ENCODE data around the gene EID3. TPM values are rescaled to one million over a fixed set of nuclear protein-coding genes. Genes with fewer than 3 reads are reported as not detected.

The EID3 gene
- total RNA-seq: 1 to 10 TPM; 5.5 to 5.8 TPM

GRCh38 chr12:104303538-104304151 lies at the start of gene EID3:
Gene EID3, plus strand, starts transcription at chr12:104303739. Its CDS starts 196 bp downstream, at chr12:104303935.

Other genes with a start within 250 kb of the EID3 start
- gene HCFC2, start 239.2 kb upstream of the EID3 start, total RNA-seq: 10 to 100 TPM; 14.1 to 15.3 TPM
- gene NFYB, start 165.5 kb upstream of the EID3 start, total RNA-seq: 10 to 100 TPM; 22.7 to 22.9 TPM
- 10 to 100 TPM; 67.4 to 81.0 TPM for gene TXNRD1, start 88.0 kb upstream of the EID3 start, total RNA-seq
- gene CHST11, start 153.2 kb downstream of the EID3 start, total RNA-seq: 10 to 100 TPM; 54.3 to 54.4 TPM